Thoracic aorta endothelial cell (primary cell): ENCODE results near the gene ARRB1. TPM values are rescaled to one million over a fixed set of nuclear protein-coding genes. Genes with fewer than 3 reads are reported as not detected.

Experiments
- small RNA-seq: library from RNA; depleted of rRNA; stranded (forward); fragments of <200 nt; gene quantifications from one replicate; pipeline ENCODE3, GENCODE V24; 2012
- total RNA-seq: library from RNA; depleted of rRNA; stranded (reverse); fragments of >200 nt; gene quantifications from 2 replicates; pipeline ENCODE4 v1.2.3, GENCODE V29; 2012

ARRB1 gene
- 100 and 189 TPM in 2 replicates for total RNA-seq

GRCh38 chr11:75351541-75351790, at the start of gene ARRB1:
TSS of gene ARRB1 (minus strand) at chr11:75351661. CDS start at chr11:75351607, 54 bp downstream.

GRCh38 chr11:75399344-75400145, 48.1 kb upstream of the ARRB1 start, which contains the start of gene RPS3:
TSS of gene RPS3 (plus strand) at chr11:75399518. CDS start at chr11:75399548, 30 bp downstream.

DNA sequence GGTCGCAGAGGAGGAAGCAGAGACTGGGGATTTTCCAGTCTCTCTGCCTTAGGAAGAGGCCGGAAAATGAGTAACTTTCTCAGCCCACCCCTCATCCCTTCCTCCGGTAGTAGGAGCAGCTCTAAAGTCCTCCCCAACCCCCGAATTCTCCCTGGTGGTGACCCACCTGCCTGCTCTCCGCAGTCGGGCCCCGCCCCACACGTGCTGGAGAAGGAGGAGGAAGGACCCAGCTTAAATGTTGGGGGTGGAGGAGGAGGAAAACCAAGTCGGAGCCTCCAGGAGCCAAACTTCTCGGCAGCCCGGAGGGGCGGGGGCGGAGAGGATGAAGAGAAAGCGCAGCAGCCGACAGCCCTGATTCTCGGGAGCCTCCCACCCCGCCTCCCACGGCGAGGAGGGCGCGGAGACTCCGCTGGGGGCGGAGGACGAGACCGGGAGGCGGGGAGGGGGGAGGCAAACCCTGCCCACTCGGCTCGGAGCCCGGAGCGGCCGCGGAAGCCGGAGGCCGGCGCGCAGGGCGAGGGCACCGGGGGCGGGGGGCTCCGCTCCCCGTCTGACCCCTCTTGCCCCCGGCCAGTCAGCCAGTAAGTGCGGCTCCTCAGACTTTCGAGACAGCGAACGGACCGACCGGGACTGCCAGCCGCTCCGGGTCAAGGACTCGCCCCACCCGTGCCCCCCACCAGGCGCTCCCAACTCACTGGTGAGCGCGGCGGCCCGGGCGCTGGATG, 111.0 kb downstream of the ARRB1 start, which contains the start of gene TPBGL:
TSS of gene TPBGL (plus strand) at position 464 of the 725 bp plus-strand sequence. CDS start 276 bp downstream, outside the sequence.

Small RNAs within 50 kb of the gene (small RNA-seq; reads per million reads assigned to genes)
- gene MIR326 (2.5 reads per million, percentile 58 among the genes with 10 or more reads in this experiment), gene SNORD15A (not detected)

Other genes with a start within 250 kb of the ARRB1 start
- gene SLCO2B1, start 200.6 kb downstream of the ARRB1 start, total RNA-seq = 0.27 TPM in 1 of 2 replicates, not detected in the other
- gene TPBGL, start 110.9 kb downstream of the ARRB1 start, total RNA-seq = 0.07 TPM in 1 of 2 replicates, not detected in the other
- gene RPS3, start 47.9 kb upstream of the ARRB1 start, total RNA-seq = 2,995 and 3,562 TPM in 2 replicates
- 1.0 and 2.1 TPM in 2 replicates for gene KLHL35, start 81.5 kb upstream of the ARRB1 start, total RNA-seq
- gene GDPD5, start 174.3 kb upstream of the ARRB1 start, total RNA-seq = 36.4 and 49.7 TPM in 2 replicates
- gene SERPINH1, start 210.6 kb upstream of the ARRB1 start, total RNA-seq = 431 and 443 TPM in 2 replicates